ENCODE results near the gene CHI3L2.

CHI3L2 gene

GRCh38 chr1:111232134-111232533 lies 4.6 kb downstream of the CHI3L2 start:
- H3K4me1 ChIP-seq (ENCODE audit: control insufficient read depth, insufficient read depth, low read length, poor library complexity, severe bottlenecking) = peaks cover 16% of the 10 kb centered on the region
- DNase-seq = no peak
- no peaks in the 10 kb centered on the region for H3K27me3 ChIP-seq (replicated peaks; ENCODE audit: control insufficient read depth, insufficient read depth, low read length, poor library complexity, severe bottlenecking)
- no peaks in the 10 kb centered on the region for H3K9me3 ChIP-seq (ENCODE audit: control insufficient read depth, low read length)
- no peak overlapping the region for H3K27ac ChIP-seq (ENCODE audit: insufficient read depth, low read length, poor library complexity, severe bottlenecking)
- H3K4me3 ChIP-seq (ENCODE audit: insufficient read depth, low read depth, low read length, poor library complexity, severe bottlenecking) = no peak overlapping the region
- H3K36me3 ChIP-seq (ENCODE audit: control insufficient read depth, insufficient read depth, low read length) = no peaks in the 10 kb centered on the region

DNA sequence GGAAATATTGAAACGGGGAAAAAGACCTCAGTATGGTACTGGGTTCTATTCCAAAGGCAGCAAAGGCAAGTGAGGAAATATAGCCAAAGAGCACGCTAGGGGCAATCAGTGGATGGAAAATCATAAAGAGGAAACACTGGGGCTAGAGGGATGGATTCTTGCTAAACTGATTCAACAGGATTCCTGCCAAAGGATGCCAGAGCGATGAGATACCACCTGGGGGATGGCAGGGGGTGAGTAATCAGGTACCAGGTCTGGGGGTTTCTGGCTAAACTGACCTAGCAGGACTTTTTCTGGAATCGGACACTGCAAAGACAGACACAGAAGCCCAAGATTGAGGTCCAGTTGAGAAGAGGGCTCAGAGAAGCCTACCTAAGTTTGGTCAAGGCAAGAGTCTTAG lies 6.7 kb downstream of the CHI3L2 start:
- no peaks in the 10 kb centered on the region for H3K4me1 ChIP-seq (ENCODE audit: control insufficient read depth, insufficient read depth, low read length, poor library complexity, severe bottlenecking)
- H3K27ac ChIP-seq (ENCODE audit: insufficient read depth, low read length, poor library complexity, severe bottlenecking) = no peak overlapping the region
- DNase-seq = no peak
- no peaks in the 10 kb centered on the region for H3K9me3 ChIP-seq (ENCODE audit: control insufficient read depth, low read length)
- H3K27me3 ChIP-seq (replicated peaks; ENCODE audit: control insufficient read depth, insufficient read depth, low read length, poor library complexity, severe bottlenecking) = no peaks in the 10 kb centered on the region
- no peaks in the 10 kb centered on the region for H3K36me3 ChIP-seq (ENCODE audit: control insufficient read depth, insufficient read depth, low read length)
- no peak overlapping the region for H3K4me3 ChIP-seq (ENCODE audit: insufficient read depth, low read depth, low read length, poor library complexity, severe bottlenecking)

- Histone ChIP-seq H3K4me1 (ENCODE audit: control insufficient read depth, insufficient read depth, low read length, poor library complexity, severe bottlenecking) (no peaks in the 10 kb centered on the region), H3K27me3 (replicated peaks; ENCODE audit: control insufficient read depth, insufficient read depth, low read length, poor library complexity, severe bottlenecking) (no peaks in the 10 kb centered on the region), H3K4me3 (ENCODE audit: insufficient read depth, low read depth, low read length, poor library complexity, severe bottlenecking) (no peak overlapping the region), H3K36me3 (ENCODE audit: control insufficient read depth, insufficient read depth, low read length) (no peaks in the 10 kb centered on the region), H3K27ac (ENCODE audit: insufficient read depth, low read length, poor library complexity, severe bottlenecking) (no peak overlapping the region), H3K9me3 (ENCODE audit: control insufficient read depth, low read length) (no peaks in the 10 kb centered on the region)
- DNase-seq = no peak
Observed at GRCh38 chr1:111234866-111235265, 7.4 kb downstream of the CHI3L2 start.

- no peak for DNase-seq
- no peaks in the 10 kb centered on the region for H3K9me3 ChIP-seq (ENCODE audit: control insufficient read depth, low read length)
- no peaks in the 10 kb centered on the region for H3K36me3 ChIP-seq (ENCODE audit: control insufficient read depth, insufficient read depth, low read length)
Observed at GRCh38 chr1:111236379-111236778, 8.9 kb downstream of the CHI3L2 start.

GRCh38 chr1:111236806-111237205 lies 9.3 kb downstream of the CHI3L2 start:
- Histone ChIP-seq H3K36me3 (ENCODE audit: control insufficient read depth, insufficient read depth, low read length) (no peaks in the 10 kb centered on the region), H3K4me1 (ENCODE audit: control insufficient read depth, insufficient read depth, low read length, poor library complexity, severe bottlenecking) (no peaks in the 10 kb centered on the region), H3K4me3 (ENCODE audit: insufficient read depth, low read depth, low read length, poor library complexity, severe bottlenecking) (no peak overlapping the region), H3K27ac (ENCODE audit: insufficient read depth, low read length, poor library complexity, severe bottlenecking) (no peak overlapping the region), H3K9me3 (ENCODE audit: control insufficient read depth, low read length) (no peaks in the 10 kb centered on the region), H3K27me3 (replicated peaks; ENCODE audit: control insufficient read depth, insufficient read depth, low read length, poor library complexity, severe bottlenecking) (no peaks in the 10 kb centered on the region)
- DNase-seq = no peak

More at GRCh38 chr1:111236379-111236778, 8.9 kb downstream of the CHI3L2 start:
- Histone ChIP-seq H3K4me3 (ENCODE audit: insufficient read depth, low read depth, low read length, poor library complexity, severe bottlenecking) (no peak overlapping the region), H3K27me3 (replicated peaks; ENCODE audit: control insufficient read depth, insufficient read depth, low read length, poor library complexity, severe bottlenecking) (no peaks in the 10 kb centered on the region), H3K27ac (ENCODE audit: insufficient read depth, low read length, poor library complexity, severe bottlenecking) (no peak overlapping the region), H3K4me1 (ENCODE audit: control insufficient read depth, insufficient read depth, low read length, poor library complexity, severe bottlenecking) (no peaks in the 10 kb centered on the region)

GRCh38 chr1:111238056-111238795 lies 10.7 kb downstream of the CHI3L2 start:
- H3K36me3 ChIP-seq (ENCODE audit: control insufficient read depth, insufficient read depth, low read length) = no peaks in the 10 kb centered on the region
- DNase-seq = no peak
- H3K27me3 ChIP-seq (replicated peaks; ENCODE audit: control insufficient read depth, insufficient read depth, low read length, poor library complexity, severe bottlenecking) = no peaks in the 10 kb centered on the region
- H3K27ac ChIP-seq (ENCODE audit: insufficient read depth, low read length, poor library complexity, severe bottlenecking) = no peak overlapping the region
- no peaks in the 10 kb centered on the region for H3K9me3 ChIP-seq (ENCODE audit: control insufficient read depth, low read length)
- no peaks in the 10 kb centered on the region for H3K4me1 ChIP-seq (ENCODE audit: control insufficient read depth, insufficient read depth, low read length, poor library complexity, severe bottlenecking)
- H3K4me3 ChIP-seq (ENCODE audit: insufficient read depth, low read depth, low read length, poor library complexity, severe bottlenecking) = no peak overlapping the region

DNA sequence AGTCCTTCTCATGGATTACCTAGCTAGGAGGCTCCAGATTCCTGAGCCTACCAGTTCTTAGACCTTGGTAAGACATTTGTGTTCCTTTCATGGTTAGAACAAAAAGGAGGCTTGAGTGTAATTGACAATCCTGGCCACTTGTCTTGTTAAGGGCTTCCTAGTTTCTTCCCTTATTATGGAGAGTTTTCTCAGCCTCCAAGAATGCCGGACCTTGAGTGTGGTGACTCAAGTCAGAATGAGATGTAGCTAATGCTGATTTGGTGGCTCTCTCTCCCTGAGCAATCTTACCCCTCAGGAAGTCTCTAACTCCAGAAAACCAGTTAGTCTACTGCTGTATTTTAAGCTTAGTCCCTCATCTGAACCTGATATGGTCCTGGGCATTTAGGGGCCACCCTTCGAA lies 14.3 kb downstream of the CHI3L2 start:
- Histone ChIP-seq H3K4me1 (ENCODE audit: control insufficient read depth, insufficient read depth, low read length, poor library complexity, severe bottlenecking) (no peaks in the 10 kb centered on the region), H3K27me3 (replicated peaks; ENCODE audit: control insufficient read depth, insufficient read depth, low read length, poor library complexity, severe bottlenecking) (no peaks in the 10 kb centered on the region), H3K27ac (ENCODE audit: insufficient read depth, low read length, poor library complexity, severe bottlenecking) (no peak overlapping the region), H3K36me3 (ENCODE audit: control insufficient read depth, insufficient read depth, low read length) (no peaks in the 10 kb centered on the region), H3K9me3 (ENCODE audit: control insufficient read depth, low read length) (no peaks in the 10 kb centered on the region), H3K4me3 (ENCODE audit: insufficient read depth, low read depth, low read length, poor library complexity, severe bottlenecking) (no peak overlapping the region)
- DNase-seq = no peak

- no peaks in the 10 kb centered on the region for H3K9me3 ChIP-seq (ENCODE audit: control insufficient read depth, low read length)
- no peaks in the 10 kb centered on the region for H3K36me3 ChIP-seq (ENCODE audit: control insufficient read depth, insufficient read depth, low read length)
- H3K4me1 ChIP-seq (ENCODE audit: control insufficient read depth, insufficient read depth, low read length, poor library complexity, severe bottlenecking) = no peaks in the 10 kb centered on the region
- H3K27me3 ChIP-seq (replicated peaks; ENCODE audit: control insufficient read depth, insufficient read depth, low read length, poor library complexity, severe bottlenecking) = no peaks in the 10 kb centered on the region
- no peak for DNase-seq
- no peak overlapping the region for H3K27ac ChIP-seq (ENCODE audit: insufficient read depth, low read length, poor library complexity, severe bottlenecking)
- H3K4me3 ChIP-seq (ENCODE audit: insufficient read depth, low read depth, low read length, poor library complexity, severe bottlenecking) = no peak overlapping the region
Observed at GRCh38 chr1:111242805-111243523, 15.5 kb downstream of the CHI3L2 start.

- Histone ChIP-seq H3K36me3 (ENCODE audit: control insufficient read depth, insufficient read depth, low read length) (no peaks in the 10 kb centered on the region), H3K4me3 (ENCODE audit: insufficient read depth, low read depth, low read length, poor library complexity, severe bottlenecking) (no peak overlapping the region), H3K9me3 (ENCODE audit: control insufficient read depth, low read length) (no peaks in the 10 kb centered on the region), H3K4me1 (ENCODE audit: control insufficient read depth, insufficient read depth, low read length, poor library complexity, severe bottlenecking) (no peaks in the 10 kb centered on the region), H3K27ac (ENCODE audit: insufficient read depth, low read length, poor library complexity, severe bottlenecking) (no peak overlapping the region), H3K27me3 (replicated peaks; ENCODE audit: control insufficient read depth, insufficient read depth, low read length, poor library complexity, severe bottlenecking) (no peaks in the 10 kb centered on the region)
- DNase-seq = no peak
Observed at GRCh38 chr1:111247125-111247838, 19.8 kb downstream of the CHI3L2 start.

- Histone ChIP-seq H3K27me3 (replicated peaks; ENCODE audit: control insufficient read depth, insufficient read depth, low read length, poor library complexity, severe bottlenecking) (no peaks in the 10 kb centered on the region), H3K4me3 (ENCODE audit: insufficient read depth, low read depth, low read length, poor library complexity, severe bottlenecking) (no peak overlapping the region), H3K9me3 (ENCODE audit: control insufficient read depth, low read length) (no peaks in the 10 kb centered on the region), H3K4me1 (ENCODE audit: control insufficient read depth, insufficient read depth, low read length, poor library complexity, severe bottlenecking) (no peaks in the 10 kb centered on the region), H3K27ac (ENCODE audit: insufficient read depth, low read length, poor library complexity, severe bottlenecking) (no peak overlapping the region), H3K36me3 (ENCODE audit: control insufficient read depth, insufficient read depth, low read length) (no peaks in the 10 kb centered on the region)
- DNase-seq = no peak
Observed at GRCh38 chr1:111249960-111250359, 22.4 kb downstream of the CHI3L2 start.

Measured in effector memory CD4-positive, alpha-beta T cell (primary cell).